Psoas muscle (tissue), 8 donors: Measurements from ENCODE around the gene DMAC2L. TPM values are rescaled to one million over a fixed set of nuclear protein-coding genes. Genes with fewer than 3 reads are reported as not detected.
A peak's percentile ranks its signal among the peaks of the same experiment; 100 is the strongest.
"Not testable (repeated sequence)": the region's sequence is repeated elsewhere in the genome, so short reads cannot be mapped to it uniquely, and the experiment has no call there.

Experiments used
- ATAC-seq, 4 donors: fragments of 200-7000 bp; cut with Tn5 transposase; one replicate each; pipeline ENCODE4 v1.9.1; 2020; ENCODE audit warnings: moderate library complexity in 3 of 4, mild to moderate bottlenecking in 2 of 4
- DNase-seq, 2 donors: peaks; one replicate each; pipeline ENCODE4 v3.0.0-alpha.2; 2020
- H3K27ac ChIP-seq: fragments of 200-600 bp; one replicate; pipeline ENCODE4 v1.8.0; 2022
- H3K27me3 ChIP-seq, 3 donors: fragments of 200-600 bp in 1 of 3; one replicate each; pipeline versions ENCODE4 v1.6.1 to v1.8.0; 2013 to 2022; ENCODE audit warnings: low read length in 2 of 3, mild to moderate bottlenecking in 2 of 3, moderate library complexity in 1 of 3; ENCODE audit not compliant: insufficient read depth in 3 of 3
- H3K36me3 ChIP-seq, 2 donors: fragments of 200-600 bp in 1 of 2; one replicate each; pipeline versions ENCODE4 v1.6.1 to v1.8.0; 2013 to 2022; ENCODE audit warnings: low read depth in 1 of 2, mild to moderate bottlenecking in 1 of 2, moderate library complexity in 1 of 2; ENCODE audit not compliant: insufficient read depth in 1 of 2
- H3K4me1 ChIP-seq: fragments of 200-600 bp; one replicate; pipeline ENCODE4 v1.8.0; 2022
- H3K4me3 ChIP-seq: fragments of 200-600 bp; one replicate; pipeline ENCODE4 v1.8.0; 2022; ENCODE audit warnings: mild to moderate bottlenecking
- H3K9me3 ChIP-seq: fragments of 200-600 bp; one replicate; pipeline ENCODE4 v1.8.0; 2022
- CTCF ChIP-seq: fragments of 200-600 bp; IDR thresholded peaks from one replicate; pipeline ENCODE4 v1.8.0; 2022; ENCODE audit warnings: antibody characterized with exemption
- WGBS, 3 donors: extraction: QIAGEN DNeasy Blood & Tissue Kit; methylation state at CpG; one replicate each; pipeline versions ENCODE4 v1.1.6 to v1.1.7; 2013; 5-methylcytosine and 5-hydroxymethylcytosine counted together
- intact Hi-C, 2 donors: fragments of 100-400 bp; cut with DNase I; formaldehyde crosslinking; loops; one replicate each; pipeline versions ENCODE4 v1.11.0 to v1.14.2; 2022
- polyA plus RNA-seq, 3 donors: library from polyadenylated mRNA; stranded (reverse); fragments of 200-250 nt; gene quantifications; one replicate each; pipeline ENCODE4 v1.2.3, GENCODE V29; 2013
- total RNA-seq, 4 donors: library from RNA; stranded (reverse); fragmentation: NEBNext Ultra II Directional in 2 of 4; extraction: Animal tissue kit (Norgen Biotek cat#: 25700) in 2 of 4; gene quantifications; one replicate each; pipeline versions ENCODE4 v1.2.1 to v1.2.4, GENCODE V29; 2021 to 2023
- donor health status: healthy with polysubstance abuse.
- donor health status: DM: no; HTN: no; CAD: no; lungs with moderate emphysema.
- donor health status: Bipolar disorder and iron deficiency.
- donor health status: healthy.
- donor health status: DM: yes; HTN: yes; CAD: no.
- donor health status: DM: no; HTN: no; CAD: no.
- donor health status: DM: no; HTN: no; CAD: no.
- donor health status: DM: yes; HTN: yes; CAD: no.

DMAC2L gene
- total and polyA plus RNA-seq, 7 donors, result 21.7 to 43.5 (median 32.7) TPM

- ATAC-seq, result peak in 1 of 4 donors; percentile 8
- whole genome bisulfite sequencing, 3 donors, result 79 to 87% (median 85%) methylated on average over 14 of the region's 14 CpGs
These were observed 50.9 kb downstream of the DMAC2L start for GRCh38 chr14:50362764-50363713.

GRCh38 chr14:50363714-50364111, 51.6 kb downstream of the DMAC2L start:
- intact Hi-C loops, result no loop called here

More at GRCh38 chr14:50362764-50363713, 50.9 kb downstream of the DMAC2L start:
- Histone ChIP-seq H3K4me3 (peak overlapping the region; percentile 33), H3K4me1 (no peaks in the 10 kb centered on the region), H3K27me3 (no peaks in the 10 kb centered on the region), H3K27ac (peak overlapping the region; percentile 30), H3K9me3 (no peaks in the 10 kb centered on the region), H3K36me3 (no peaks in the 10 kb centered on the region)
- no peak for TF ChIP-seq CTCF
- intact Hi-C loops, result no loop called here
- DNase-seq, result no peak

GRCh38 chr14:50364792-50365191, 52.7 kb downstream of the DMAC2L start:
- no peak for ATAC-seq
- Histone ChIP-seq H3K27me3 (no peaks in the 10 kb centered on the region), H3K36me3 (no peaks in the 10 kb centered on the region), H3K4me3 (no peak overlapping the region), H3K9me3 (no peaks in the 10 kb centered on the region), H3K4me1 (no peaks in the 10 kb centered on the region), H3K27ac (no peak overlapping the region)
- TF ChIP-seq CTCF, result no peak
- WGBS, 3 donors, result 90 to 94% (median 92%) methylated on average over 1 of the region's 1 CpG
- no peak for DNase-seq
- intact Hi-C loops, result no loop called here

More at GRCh38 chr14:50363714-50364111, 51.6 kb downstream of the DMAC2L start:
- Histone ChIP-seq H3K4me3 (peak overlapping the region; percentile 33), H3K27me3 (no peaks in the 10 kb centered on the region), H3K9me3 (no peaks in the 10 kb centered on the region), H3K36me3 (no peaks in the 10 kb centered on the region), H3K27ac (peak overlapping the region; percentile 30), H3K4me1 (no peaks in the 10 kb centered on the region)
- DNase-seq (no peak), ATAC-seq (peak in 1 of 4 donors; percentile 61)
- TF ChIP-seq CTCF, result no peak
- WGBS, 3 donors, result 12 to 24% (median 18%) methylated on average over 4 of the region's 4 CpGs

GRCh38 chr14:50365572-50365971, 53.4 kb downstream of the DMAC2L start:
- H3K27me3 ChIP-seq, H3K27ac ChIP-seq, H3K4me3 ChIP-seq, intact Hi-C loops, H3K9me3 ChIP-seq, H3K36me3 ChIP-seq, H3K4me1 ChIP-seq, DNase-seq, ATAC-seq: not testable (repeated sequence)
- WGBS, 3 donors, result 71 to 77% (median 73%) methylated on average over 7 of the region's 7 CpGs

GRCh38 chr14:50366115-50366514, 54.0 kb downstream of the DMAC2L start:
- intact Hi-C loops, result no loop called here
- Histone ChIP-seq H3K9me3 (no peaks in the 10 kb centered on the region), H3K4me3 (no peak overlapping the region), H3K27ac (no peak overlapping the region), H3K27me3 (no peaks in the 10 kb centered on the region), H3K36me3 (no peaks in the 10 kb centered on the region), H3K4me1 (no peaks in the 10 kb centered on the region)
- ATAC-seq, result no peak
- 83 to 84% (median 83%) methylated on average over 3 of the region's 3 CpGs for WGBS, 3 donors
- no peak for DNase-seq
- TF ChIP-seq CTCF, result no peak
